Endothelial cell of umbilical vein (primary cell): ENCODE measurements around the gene PPFIBP2. TPM values are rescaled to one million over a fixed set of nuclear protein-coding genes. Genes with fewer than 3 reads are reported as not detected.

Source experiments
- BruUV-seq: library from RNA; stranded (reverse); fragments of 400-500 nt; replicated peaks from 2 replicates; lab custom pipeline; 2021; lab: Mats Ljungman, UMichigan
- CTCF ChIA-PET: fragments of 300-600, 350-600 bp; sonication (Branson Sonifier 250); formaldehyde crosslinking; loops from one replicate; lab custom pipeline; 2021; ENCODE audit warnings: antibody characterized with exemption, inconsistent platforms; lab: Charles Lee
- POLR2A ChIA-PET: fragments of 300-600, 350-600 bp; sonication (Branson Sonifier 250); formaldehyde crosslinking; loops from one replicate; lab custom pipeline; 2021; ENCODE audit warnings: antibody characterized with exemption, inconsistent platforms; lab: Charles Lee
- DNase-seq: peaks from one replicate; pipeline ENCODE4 v3.0.0-alpha.2; 2011; ENCODE audit warnings: low read depth, low spot score
- FAIRE-seq: peaks from 2 replicates; lab custom pipeline; 2011; peaks lifted over from hg19 to GRCh38; lab: Jason Lieb, UNC
- H2AFZ ChIP-seq: 2 replicates; pipeline ENCODE4 v1.6.0; 2012; ENCODE audit warnings: low read depth, low read length, control low read depth, inconsistent platforms
- H3K27ac ChIP-seq: 2 replicates; pipeline ENCODE4 v1.5.1; 2011; ENCODE audit warnings: low read depth, mild to moderate bottlenecking, control low read depth, low read length, moderate library complexity; ENCODE audit not compliant: insufficient read depth
- H3K27me3 ChIP-seq, 2 experiments: 2 replicates each; pipeline versions ENCODE4 v1.6.0 to v1.6.1; 2011; ENCODE audit warnings: low read length in 2 of 2, mixed read lengths in 1 of 2; ENCODE audit not compliant: control insufficient read depth in 2 of 2, insufficient read depth in 2 of 2
- H3K36me3 ChIP-seq, 2 experiments: 2 replicates in 1 of 2; 3 replicates in 1 of 2; pipeline ENCODE4 v1.5.1; 2011; ENCODE audit warnings: low read length in 2 of 2, mild to moderate bottlenecking in 1 of 2, moderate library complexity in 1 of 2; ENCODE audit not compliant: control insufficient read depth in 2 of 2, insufficient read depth in 2 of 2; ENCODE audit errors: extremely low read depth in 1 of 2
- H3K4me1 ChIP-seq: 3 replicates; pipeline ENCODE4 v1.5.1; 2011; ENCODE audit warnings: mild to moderate bottlenecking, low read length; ENCODE audit not compliant: control insufficient read depth, insufficient read depth; ENCODE audit errors: extremely low read depth
- H3K4me2 ChIP-seq: 2 replicates; pipeline ENCODE4 v1.6.1; 2011; ENCODE audit warnings: low read length, control low read depth, mixed read lengths; ENCODE audit not compliant: insufficient read depth
- H3K4me3 ChIP-seq, 3 experiments: fragments of 200-600 bp in 1 of 3; sonication (generic), shearing (Covaris generic) in 1 of 3; replicated peaks in 1 of 3; 2 replicates each; pipeline ENCODE4 v1.5.1; 2011 to 2016; ENCODE audit warnings: control low read depth in 3 of 3, low read length in 3 of 3, mild to moderate bottlenecking in 2 of 3, inconsistent platforms in 1 of 3, low read depth in 1 of 3, moderate library complexity in 1 of 3; ENCODE audit not compliant: insufficient read depth in 1 of 3
- H3K79me2 ChIP-seq: 2 replicates; pipeline ENCODE4 v1.6.0; 2012; ENCODE audit warnings: low read length, inconsistent platforms; ENCODE audit not compliant: control insufficient read depth, insufficient read depth
- H3K9ac ChIP-seq: replicated peaks from 2 replicates; pipeline ENCODE3; 2011; ENCODE audit warnings: low read length, control low read depth; ENCODE audit not compliant: insufficient read depth; ENCODE audit errors: extremely low read depth
- H3K9me1 ChIP-seq: replicated peaks from 3 replicates; pipeline ENCODE4 v1.6.0; 2011; ENCODE audit warnings: mild to moderate bottlenecking, low read length; ENCODE audit not compliant: control insufficient read depth, insufficient read depth; ENCODE audit errors: extremely low read depth
- H3K9me3 ChIP-seq: replicated peaks from 2 replicates; pipeline ENCODE4 v1.5.1; 2012; ENCODE audit warnings: low read length, inconsistent platforms; ENCODE audit not compliant: control insufficient read depth, insufficient read depth
- H4K20me1 ChIP-seq: replicated peaks from 2 replicates; pipeline ENCODE3; 2011; ENCODE audit warnings: mild to moderate bottlenecking, low read length; ENCODE audit not compliant: control insufficient read depth, insufficient read depth; ENCODE audit errors: extremely low read depth
- EZH2 ChIP-seq: IDR thresholded peaks from 2 replicates; pipeline ENCODE4 v1.6.1; 2012; ENCODE audit warnings: borderline replicate concordance, low read depth, mild to moderate bottlenecking, moderate library complexity, low read length, inconsistent platforms; ENCODE audit not compliant: severe bottlenecking
- FOS ChIP-seq: IDR thresholded peaks from 2 replicates; pipeline ENCODE4 v1.6.1; 2011; ENCODE audit warnings: mild to moderate bottlenecking, low read length, moderate library complexity, borderline replicate concordance; ENCODE audit not compliant: insufficient read depth
- GATA2 ChIP-seq: IDR thresholded peaks from 2 replicates; pipeline ENCODE4 v1.7.0; 2011; ENCODE audit warnings: low read depth, mild to moderate bottlenecking, moderate library complexity, mixed read lengths, low read length; ENCODE audit not compliant: insufficient read length, insufficient read depth
- JUN ChIP-seq: IDR thresholded peaks from 2 replicates; pipeline ENCODE4 v1.6.1; 2011; ENCODE audit warnings: borderline replicate concordance, low read depth; ENCODE audit not compliant: insufficient read length, insufficient read depth
- MYC ChIP-seq: IDR thresholded peaks from one replicate; pipeline ENCODE4 v1.6.1; 2011; ENCODE audit warnings: mild to moderate bottlenecking, low read depth, low read length
- POLR2A ChIP-seq: IDR thresholded peaks from 2 replicates; pipeline ENCODE4 v1.6.1; 2012; ENCODE audit warnings: low read depth, mild to moderate bottlenecking, control low read depth, low read length
- POLR2AphosphoS5 ChIP-seq: IDR thresholded peaks from 2 replicates; pipeline ENCODE4 v1.6.1; 2012; ENCODE audit warnings: low read depth, mild to moderate bottlenecking, control low read depth, low read length, moderate library complexity; ENCODE audit not compliant: insufficient read depth
- dilution Hi-C: fragments of 300-500 bp; cut with MboI; formaldehyde crosslinking; loops from one replicate; pipeline ENCODE4 v1.15.0; 2019; ENCODE audit warnings: low sequenced_read_pairs; ENCODE audit not compliant: extremely low pct_ligation_motif_present
- intact Hi-C: fragments of 100-400 bp; cut with micrococcal nuclease; formaldehyde crosslinking; loops from one replicate; pipeline ENCODE4 v1.10.0; 2022
- polyA plus RNA-seq, 4 experiments: library from polyadenylated mRNA; depleted of rRNA in 3 of 4; stranded (reverse) in 3 of 4; unstranded in 1 of 4; fragments of >200 nt; gene quantifications; 2 replicates each; pipeline versions ENCODE4 v1.2.1 to v1.2.3, GENCODE V29; 2011 to 2012; ENCODE audit warnings: missing spikeins in 1 of 4
- total RNA-seq: library from RNA; stranded (reverse); gene quantifications from 2 replicates; pipeline ENCODE4 v1.2.3, GENCODE V29; 2021
- TF ChIP-seq, protein P1 (sequence below), 2 donors: IDR thresholded peaks; 1 replicate in 1 of 2; 2 replicates in 1 of 2; pipeline ENCODE4 v1.5.1; 2011; ENCODE audit warnings: low read length in 2 of 2, mild to moderate bottlenecking in 2 of 2, moderate library complexity in 2 of 2, control low read depth in 1 of 2, inconsistent platforms in 1 of 2, low read depth in 1 of 2; ENCODE audit not compliant: insufficient read depth in 1 of 2; ENCODE audit errors: extremely low read depth in 1 of 2
- TF ChIP-seq, protein P2 (sequence below): IDR thresholded peaks from 2 replicates; pipeline ENCODE4 v1.6.1; 2011; ENCODE audit not compliant: insufficient read depth, insufficient read length

Gene PPFIBP2
- total and polyA plus RNA-seq, 2 donors (not counting 3 experiments of a cell fraction or from before 2014, with no cell fraction given) = 1.3 to 4.0 TPM

DNA sequence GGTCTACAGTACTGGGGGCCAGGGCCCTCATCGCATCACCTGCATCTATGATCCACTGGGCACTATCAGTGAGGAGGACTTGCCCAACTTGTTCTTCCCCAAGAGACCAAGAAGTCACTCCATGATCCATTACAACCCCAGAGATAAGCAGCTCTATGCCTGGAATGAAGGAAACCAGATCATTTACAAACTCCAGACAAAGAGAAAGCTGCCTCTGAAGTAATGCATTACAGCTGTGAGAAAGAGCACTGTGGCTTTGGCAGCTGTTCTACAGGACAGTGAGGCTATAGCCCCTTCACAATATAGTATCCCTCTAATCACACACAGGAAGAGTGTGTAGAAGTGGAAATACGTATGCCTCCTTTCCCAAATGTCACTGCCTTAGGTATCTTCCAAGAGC is 3.8 kb upstream of the PPFIBP2 start:
- intact Hi-C loops = no loop called here

More for the DNA sequence above, 3.8 kb upstream of the PPFIBP2 start:
- H3K4me2 ChIP-seq = no peak overlapping the region
- no peak overlapping the region for H3K4me3 ChIP-seq
- peaks cover 17 to 23% of the 10 kb centered on the region in 2 experiments for H3K27me3 ChIP-seq
- no peaks in the 10 kb centered on the region for H3K79me2 ChIP-seq
- H2AFZ ChIP-seq = no peak overlapping the region
- FAIRE-seq (no peak), DNase-seq (no peak)
- H3K4me1 ChIP-seq = peaks cover 6% of the 10 kb centered on the region
- dilution Hi-C loops = no loop called here
- POLR2A ChIA-PET = no interaction called here
- H3K27ac ChIP-seq = no peak overlapping the region
- no peaks in the 10 kb centered on the region for H4K20me1 ChIP-seq
- H3K9ac ChIP-seq = no peak overlapping the region
- no peaks in the 10 kb centered on the region for H3K36me3 ChIP-seq
- H3K9me1 ChIP-seq = no peaks in the 10 kb centered on the region
- TF ChIP-seq MYC (no peak), GATA2 (no peak), POLR2AphosphoS5 (no peak), POLR2A (no peak), EZH2 (no peak), FOS (no peak), JUN (no peak)
- TF ChIP-seq, protein P1, sequence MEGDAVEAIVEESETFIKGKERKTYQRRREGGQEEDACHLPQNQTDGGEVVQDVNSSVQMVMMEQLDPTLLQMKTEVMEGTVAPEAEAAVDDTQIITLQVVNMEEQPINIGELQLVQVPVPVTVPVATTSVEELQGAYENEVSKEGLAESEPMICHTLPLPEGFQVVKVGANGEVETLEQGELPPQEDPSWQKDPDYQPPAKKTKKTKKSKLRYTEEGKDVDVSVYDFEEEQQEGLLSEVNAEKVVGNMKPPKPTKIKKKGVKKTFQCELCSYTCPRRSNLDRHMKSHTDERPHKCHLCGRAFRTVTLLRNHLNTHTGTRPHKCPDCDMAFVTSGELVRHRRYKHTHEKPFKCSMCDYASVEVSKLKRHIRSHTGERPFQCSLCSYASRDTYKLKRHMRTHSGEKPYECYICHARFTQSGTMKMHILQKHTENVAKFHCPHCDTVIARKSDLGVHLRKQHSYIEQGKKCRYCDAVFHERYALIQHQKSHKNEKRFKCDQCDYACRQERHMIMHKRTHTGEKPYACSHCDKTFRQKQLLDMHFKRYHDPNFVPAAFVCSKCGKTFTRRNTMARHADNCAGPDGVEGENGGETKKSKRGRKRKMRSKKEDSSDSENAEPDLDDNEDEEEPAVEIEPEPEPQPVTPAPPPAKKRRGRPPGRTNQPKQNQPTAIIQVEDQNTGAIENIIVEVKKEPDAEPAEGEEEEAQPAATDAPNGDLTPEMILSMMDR (IDR thresholded peaks at IDR 0.05; ENCODE audit: extremely low read depth in 1 of 2, insufficient read depth in 1 of 2, low read depth in 1 of 2, low read length in 2 of 2) = no peak
- TF ChIP-seq, protein P2, sequence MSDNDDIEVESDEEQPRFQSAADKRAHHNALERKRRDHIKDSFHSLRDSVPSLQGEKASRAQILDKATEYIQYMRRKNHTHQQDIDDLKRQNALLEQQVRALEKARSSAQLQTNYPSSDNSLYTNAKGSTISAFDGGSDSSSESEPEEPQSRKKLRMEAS = no peak
- H3K9me3 ChIP-seq = no peaks in the 10 kb centered on the region
- CTCF ChIA-PET = interaction anchor here (1.9 to 2.5 kb wide), 2 partner anchors 61 to 147 kb away, joined by 7 read pairs; no protein-coding TSS in a partner anchor
- no TSS peak for BruUV-seq
